ENCODE measurements around the gene COG5.

COG5 gene

GRCh38 chr7:107600816-107601215 is 37.1 kb upstream of the COG5 start:
- Histone ChIP-seq H3K27me3 (ENCODE audit: insufficient read depth, low read length) (no peaks in the 10 kb centered on the region), H3K79me2 (ENCODE audit: insufficient read depth, low read length) (no peaks in the 10 kb centered on the region), H3F3A (ENCODE audit: insufficient read depth, low read length) (no peaks in the 10 kb centered on the region), H3K9me3 (ENCODE audit: low read length) (no peaks in the 10 kb centered on the region), H3K9me2 (ENCODE audit: low read depth, low read length) (no peaks in the 10 kb centered on the region), H3K27ac (ENCODE audit: low read depth, low read length, poor library complexity, severe bottlenecking) (no peak overlapping the region), H3K36me3 (ENCODE audit: insufficient read depth, low read length) (peaks cover 46% of the 10 kb centered on the region), H4K20me1 (ENCODE audit: insufficient read depth, low read length) (no peaks in the 10 kb centered on the region), H3K4me2 (ENCODE audit: low read length) (no peak overlapping the region), H3K4me3 (ENCODE audit: low read depth, low read length, poor library complexity, severe bottlenecking) (no peak overlapping the region), H3K4me1 (ENCODE audit: insufficient read depth, low read length, severe bottlenecking) (no peaks in the 10 kb centered on the region), H3K9ac (ENCODE audit: low read length) (no peak overlapping the region), H2AFZ (ENCODE audit: low read length) (no peak overlapping the region)
- TF ChIP-seq EZH2 (IDR thresholded peaks at IDR 0.05; ENCODE audit: borderline replicate concordance, low read length): no peak
- no peak for TF ChIP-seq CTCF (IDR thresholded peaks at IDR 0.05; ENCODE audit: low read length)

GRCh38 chr7:107599262-107599661 is 35.5 kb upstream of the COG5 start:
- no peak for TF ChIP-seq CTCF (IDR thresholded peaks at IDR 0.05; ENCODE audit: low read length)
- no peak for TF ChIP-seq EZH2 (IDR thresholded peaks at IDR 0.05; ENCODE audit: borderline replicate concordance, low read length)
- Histone ChIP-seq H3K9me3 (ENCODE audit: low read length) (no peaks in the 10 kb centered on the region), H3K4me1 (ENCODE audit: insufficient read depth, low read length, severe bottlenecking) (no peaks in the 10 kb centered on the region), H3K36me3 (ENCODE audit: insufficient read depth, low read length) (peaks cover 54% of the 10 kb centered on the region), H3K9ac (ENCODE audit: low read length) (no peak overlapping the region), H3K9me2 (ENCODE audit: low read depth, low read length) (no peaks in the 10 kb centered on the region), H3K27me3 (ENCODE audit: insufficient read depth, low read length) (no peaks in the 10 kb centered on the region), H3K4me2 (ENCODE audit: low read length) (no peak overlapping the region), H2AFZ (ENCODE audit: low read length) (no peak overlapping the region), H3K4me3 (ENCODE audit: low read depth, low read length, poor library complexity, severe bottlenecking) (no peak overlapping the region), H3K27ac (ENCODE audit: low read depth, low read length, poor library complexity, severe bottlenecking) (no peak overlapping the region), H3F3A (ENCODE audit: insufficient read depth, low read length) (no peaks in the 10 kb centered on the region), H3K79me2 (ENCODE audit: insufficient read depth, low read length) (no peaks in the 10 kb centered on the region), H4K20me1 (ENCODE audit: insufficient read depth, low read length) (no peaks in the 10 kb centered on the region)

- H3K79me2 ChIP-seq (ENCODE audit: insufficient read depth, low read length): no peaks in the 10 kb centered on the region
- no peaks in the 10 kb centered on the region for H4K20me1 ChIP-seq (ENCODE audit: insufficient read depth, low read length)
- peaks cover 54% of the 10 kb centered on the region for H3K36me3 ChIP-seq (ENCODE audit: insufficient read depth, low read length)
- H3K4me1 ChIP-seq (ENCODE audit: insufficient read depth, low read length, severe bottlenecking): no peaks in the 10 kb centered on the region
- H2AFZ ChIP-seq (ENCODE audit: low read length): no peak overlapping the region
- H3K4me2 ChIP-seq (ENCODE audit: low read length): no peak overlapping the region
- no peak overlapping the region for H3K27ac ChIP-seq (ENCODE audit: low read depth, low read length, poor library complexity, severe bottlenecking)
- no peaks in the 10 kb centered on the region for H3F3A ChIP-seq (ENCODE audit: insufficient read depth, low read length)
- no peak overlapping the region for H3K9ac ChIP-seq (ENCODE audit: low read length)
- no peaks in the 10 kb centered on the region for H3K9me3 ChIP-seq (ENCODE audit: low read length)
- no peak overlapping the region for H3K4me3 ChIP-seq (ENCODE audit: low read depth, low read length, poor library complexity, severe bottlenecking)
- TF ChIP-seq CTCF (IDR thresholded peaks at IDR 0.05; ENCODE audit: low read length) (no peak), EZH2 (IDR thresholded peaks at IDR 0.05; ENCODE audit: borderline replicate concordance, low read length) (no peak)
- no peaks in the 10 kb centered on the region for H3K9me2 ChIP-seq (ENCODE audit: low read depth, low read length)
- H3K27me3 ChIP-seq (ENCODE audit: insufficient read depth, low read length): no peaks in the 10 kb centered on the region
Observed at GRCh38 chr7:107597953-107598352, 34.2 kb upstream of the COG5 start.
